ENCODE results near the gene FYCO1.

DNA sequence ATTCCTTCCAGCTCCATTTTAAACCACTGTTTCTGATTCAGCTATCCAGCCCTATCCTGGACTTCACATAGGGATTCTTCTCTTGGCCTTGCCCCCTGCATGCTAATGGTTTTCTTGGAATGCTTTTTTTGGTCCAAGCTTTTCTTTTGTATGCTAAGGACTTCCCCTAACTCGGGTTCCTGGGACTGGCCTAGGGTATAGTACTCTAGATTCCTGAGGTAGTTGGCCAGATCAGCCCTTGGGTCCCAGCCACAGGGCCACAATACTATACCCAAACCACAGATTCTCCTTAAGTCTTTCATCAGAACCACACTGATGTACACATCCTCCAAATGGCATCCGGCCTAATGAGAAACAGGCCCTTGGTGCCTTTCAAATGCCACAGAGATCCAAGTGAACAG lies 2.8 kb downstream of the FYCO1 start:
- TF ChIP-seq POLR2AphosphoS5 (IDR thresholded peaks at IDR 0.05), result no peak
- TF ChIP-seq, protein P1, sequence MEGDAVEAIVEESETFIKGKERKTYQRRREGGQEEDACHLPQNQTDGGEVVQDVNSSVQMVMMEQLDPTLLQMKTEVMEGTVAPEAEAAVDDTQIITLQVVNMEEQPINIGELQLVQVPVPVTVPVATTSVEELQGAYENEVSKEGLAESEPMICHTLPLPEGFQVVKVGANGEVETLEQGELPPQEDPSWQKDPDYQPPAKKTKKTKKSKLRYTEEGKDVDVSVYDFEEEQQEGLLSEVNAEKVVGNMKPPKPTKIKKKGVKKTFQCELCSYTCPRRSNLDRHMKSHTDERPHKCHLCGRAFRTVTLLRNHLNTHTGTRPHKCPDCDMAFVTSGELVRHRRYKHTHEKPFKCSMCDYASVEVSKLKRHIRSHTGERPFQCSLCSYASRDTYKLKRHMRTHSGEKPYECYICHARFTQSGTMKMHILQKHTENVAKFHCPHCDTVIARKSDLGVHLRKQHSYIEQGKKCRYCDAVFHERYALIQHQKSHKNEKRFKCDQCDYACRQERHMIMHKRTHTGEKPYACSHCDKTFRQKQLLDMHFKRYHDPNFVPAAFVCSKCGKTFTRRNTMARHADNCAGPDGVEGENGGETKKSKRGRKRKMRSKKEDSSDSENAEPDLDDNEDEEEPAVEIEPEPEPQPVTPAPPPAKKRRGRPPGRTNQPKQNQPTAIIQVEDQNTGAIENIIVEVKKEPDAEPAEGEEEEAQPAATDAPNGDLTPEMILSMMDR (IDR thresholded peaks at IDR 0.05), result no peak
